GM10266 (cell line): Measurements from ENCODE around the gene TNFSF13B.

Experiments used
- DNase-seq: peaks from one replicate; pipeline ENCODE4 v3.0.0; 2012; ENCODE audit errors: extremely low spot score
- TF ChIP-seq, protein P1 (sequence below): IDR thresholded peaks from 2 replicates; pipeline ENCODE4 v1.5.1; 2012; ENCODE audit warnings: mild to moderate bottlenecking, low read depth; ENCODE audit not compliant: control insufficient read depth, insufficient read depth; ENCODE audit errors: missing control alignments

TNFSF13B gene

DNA sequence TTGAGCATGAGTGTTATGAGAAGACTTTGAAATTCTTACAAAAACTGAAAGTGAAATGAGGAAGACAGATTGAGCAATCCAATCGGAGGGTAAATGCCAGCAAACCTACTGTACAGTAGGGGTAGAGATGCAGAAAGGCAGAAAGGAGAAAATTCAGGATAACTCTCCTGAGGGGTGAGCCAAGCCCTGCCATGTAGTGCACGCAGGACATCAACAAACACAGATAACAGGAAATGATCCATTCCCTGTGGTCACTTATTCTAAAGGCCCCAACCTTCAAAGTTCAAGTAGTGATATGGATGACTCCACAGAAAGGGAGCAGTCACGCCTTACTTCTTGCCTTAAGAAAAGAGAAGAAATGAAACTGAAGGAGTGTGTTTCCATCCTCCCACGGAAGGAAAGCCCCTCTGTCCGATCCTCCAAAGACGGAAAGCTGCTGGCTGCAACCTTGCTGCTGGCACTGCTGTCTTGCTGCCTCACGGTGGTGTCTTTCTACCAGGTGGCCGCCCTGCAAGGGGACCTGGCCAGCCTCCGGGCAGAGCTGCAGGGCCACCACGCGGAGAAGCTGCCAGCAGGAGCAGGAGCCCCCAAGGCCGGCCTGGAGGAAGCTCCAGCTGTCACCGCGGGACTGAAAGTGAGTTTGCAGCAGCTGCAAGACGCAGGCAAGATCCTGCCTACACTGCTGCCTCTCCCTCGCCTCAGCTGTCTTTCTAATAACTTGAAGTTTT is at the start of gene TNFSF13B:
Gene TNFSF13B (plus strand): TSS at position 118 of the 728 bp plus-strand sequence. CDS start 178 bp downstream, at position 296.
- TF ChIP-seq, protein P1, sequence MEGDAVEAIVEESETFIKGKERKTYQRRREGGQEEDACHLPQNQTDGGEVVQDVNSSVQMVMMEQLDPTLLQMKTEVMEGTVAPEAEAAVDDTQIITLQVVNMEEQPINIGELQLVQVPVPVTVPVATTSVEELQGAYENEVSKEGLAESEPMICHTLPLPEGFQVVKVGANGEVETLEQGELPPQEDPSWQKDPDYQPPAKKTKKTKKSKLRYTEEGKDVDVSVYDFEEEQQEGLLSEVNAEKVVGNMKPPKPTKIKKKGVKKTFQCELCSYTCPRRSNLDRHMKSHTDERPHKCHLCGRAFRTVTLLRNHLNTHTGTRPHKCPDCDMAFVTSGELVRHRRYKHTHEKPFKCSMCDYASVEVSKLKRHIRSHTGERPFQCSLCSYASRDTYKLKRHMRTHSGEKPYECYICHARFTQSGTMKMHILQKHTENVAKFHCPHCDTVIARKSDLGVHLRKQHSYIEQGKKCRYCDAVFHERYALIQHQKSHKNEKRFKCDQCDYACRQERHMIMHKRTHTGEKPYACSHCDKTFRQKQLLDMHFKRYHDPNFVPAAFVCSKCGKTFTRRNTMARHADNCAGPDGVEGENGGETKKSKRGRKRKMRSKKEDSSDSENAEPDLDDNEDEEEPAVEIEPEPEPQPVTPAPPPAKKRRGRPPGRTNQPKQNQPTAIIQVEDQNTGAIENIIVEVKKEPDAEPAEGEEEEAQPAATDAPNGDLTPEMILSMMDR = peak; percentile 55
- peak; percentile 32 for DNase-seq

GRCh38 chr13:108220041-108220440 is 49.5 kb upstream of the TNFSF13B start:
- DNase-seq = peak; percentile 18
- TF ChIP-seq, protein P1 = peak; percentile 33

GRCh38 chr13:108223687-108224503 is 45.6 kb upstream of the TNFSF13B start:
- TF ChIP-seq, protein P1 = no peak
- DNase-seq = no peak

DNA sequence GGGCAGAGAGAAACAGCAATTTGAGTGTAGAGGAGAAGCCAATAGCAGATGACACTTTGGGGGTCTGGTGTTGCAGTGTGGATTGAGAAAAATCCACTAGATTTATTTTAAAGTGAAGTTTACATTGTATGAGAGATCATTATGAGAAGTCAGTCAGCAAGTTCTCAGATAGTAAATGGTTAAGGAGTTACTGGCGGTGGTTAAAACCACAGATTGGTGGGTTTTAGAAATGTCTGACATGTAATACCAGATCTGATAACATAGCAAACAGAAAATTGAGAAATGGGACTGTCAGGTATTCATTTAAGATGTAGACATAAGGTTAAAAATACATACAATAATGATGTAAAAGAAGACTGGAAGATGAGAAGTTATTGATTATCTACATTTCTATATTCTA is 44.1 kb upstream of the TNFSF13B start:
- no peak for DNase-seq
- TF ChIP-seq, protein P1 = no peak

DNA sequence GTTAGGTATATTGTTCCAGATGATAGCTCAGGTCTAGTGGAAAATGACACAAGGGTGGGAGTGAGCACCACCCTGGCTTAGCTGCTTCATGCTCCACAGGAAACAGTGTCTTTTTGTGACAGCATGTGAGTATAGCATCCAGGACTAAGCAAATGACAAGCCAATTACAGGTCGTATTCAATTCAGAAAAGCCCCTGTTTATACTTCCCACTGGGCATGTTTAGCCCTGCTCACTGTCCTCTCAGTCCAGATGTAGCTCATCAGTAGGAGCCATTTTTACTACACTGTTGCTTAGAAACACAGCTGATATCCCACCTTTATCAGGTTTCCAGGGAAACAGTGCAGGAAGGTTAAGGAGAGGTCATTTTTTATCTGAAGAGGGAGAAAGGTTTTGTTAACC is 43.3 kb upstream of the TNFSF13B start:
- TF ChIP-seq, protein P1 = no peak
- no peak for DNase-seq

DNA sequence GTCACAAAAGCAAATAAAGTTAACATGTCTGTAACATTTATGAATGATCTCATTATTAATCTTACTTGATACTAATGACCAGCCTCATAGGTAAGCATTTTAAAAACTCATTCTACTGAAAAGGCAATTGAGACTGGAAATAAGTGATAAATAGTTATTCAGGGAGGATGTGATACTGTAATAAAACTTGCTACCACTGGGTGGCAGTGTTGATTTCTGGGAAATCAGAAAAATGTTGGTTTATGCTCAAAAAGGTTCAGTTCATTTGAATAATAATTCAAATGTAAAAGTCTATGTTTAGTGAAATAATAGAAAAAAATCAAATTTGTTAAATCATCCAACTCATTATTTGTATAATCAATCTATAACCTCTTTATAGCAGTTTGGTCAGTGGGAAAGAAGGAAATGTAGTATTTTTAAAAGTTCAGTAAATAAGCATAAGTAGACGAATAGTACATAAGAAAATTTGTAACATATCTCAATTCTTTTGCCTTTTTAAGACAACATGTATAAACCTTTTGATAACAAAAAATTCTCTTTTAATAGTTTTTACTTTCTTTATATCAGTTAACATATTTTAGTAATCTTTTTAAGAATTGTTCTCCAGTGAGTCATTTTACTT is 41.8 kb upstream of the TNFSF13B start:
- no peak for DNase-seq
- TF ChIP-seq, protein P1 = peak; percentile 72
